Muscle of back (tissue), 11 donors: ENCODE data around the gene DOCK7. TPM values are rescaled to one million over a fixed set of nuclear protein-coding genes. Genes with fewer than 3 reads are reported as not detected.
A peak's percentile ranks its signal among the peaks of the same experiment; 100 is the strongest.
"Not testable (repeated sequence)": the region's sequence is repeated elsewhere in the genome, so short reads cannot be mapped to it uniquely, and the experiment has no call there.

ENCODE experiments used
- DNase-seq, 3 donors: peaks; one replicate each; pipeline versions ENCODE4 v3.0.0 to v3.0.0-alpha.2; 2013
- polyA plus RNA-seq, 10 donors: library from polyadenylated mRNA; unstranded; fragments of 120-200 nt; gene quantifications; one replicate each; pipeline ENCODE4 v1.2.1, GENCODE V29; 2013; ENCODE audit not compliant: insufficient read length in 10 of 10

Gene DOCK7
- polyA plus RNA-seq, 10 donors = 29.3 to 39.5 (median 35.3) TPM

GRCh38 chr1:62706985-62707743, 19.0 kb upstream of the DOCK7 start:
- DNase-seq = no peak

- DNase-seq = not testable (repeated sequence)
Observed at GRCh38 chr1:62698161-62698560, 10.0 kb upstream of the DOCK7 start.

DNA sequence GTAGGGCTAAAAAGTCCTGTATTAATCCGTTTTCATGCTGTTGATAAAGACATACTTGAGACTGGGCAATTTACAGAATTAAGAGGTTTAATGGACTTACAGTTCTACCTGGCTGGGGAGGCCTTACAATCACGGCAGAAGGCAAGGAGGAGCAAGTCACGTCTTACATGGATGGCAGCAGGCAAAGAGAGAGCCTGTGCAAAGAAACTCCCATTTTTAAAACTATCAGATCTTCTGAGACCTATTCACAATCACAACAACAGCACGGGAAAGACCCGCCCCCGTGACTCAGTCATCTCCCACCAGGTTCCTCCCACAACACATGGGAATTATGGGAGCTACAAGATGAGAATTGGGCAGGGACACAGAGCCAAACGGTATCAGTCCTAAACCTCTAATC, 6.3 kb upstream of the DOCK7 start:
- not testable (repeated sequence) for DNase-seq

DNA sequence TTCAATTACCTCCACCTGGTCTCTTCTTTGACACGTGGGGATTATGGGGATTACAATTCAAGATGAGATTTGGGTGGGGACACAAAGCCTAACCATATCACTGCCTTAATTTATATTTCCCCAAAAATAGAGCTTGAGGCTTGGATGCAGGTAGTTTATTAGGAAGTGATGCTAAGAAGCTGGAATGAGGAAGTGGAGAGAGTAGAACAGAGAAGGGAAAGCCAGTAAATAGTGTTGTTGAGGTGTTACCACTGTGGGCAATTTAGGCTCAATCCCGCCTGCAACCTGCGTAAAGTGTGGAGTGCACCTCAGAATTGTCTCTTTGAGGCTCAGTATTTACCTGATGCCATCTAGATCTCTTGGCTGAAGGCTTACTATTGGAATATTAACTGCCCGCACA, 4.9 kb upstream of the DOCK7 start:
- no peak for DNase-seq

DNA sequence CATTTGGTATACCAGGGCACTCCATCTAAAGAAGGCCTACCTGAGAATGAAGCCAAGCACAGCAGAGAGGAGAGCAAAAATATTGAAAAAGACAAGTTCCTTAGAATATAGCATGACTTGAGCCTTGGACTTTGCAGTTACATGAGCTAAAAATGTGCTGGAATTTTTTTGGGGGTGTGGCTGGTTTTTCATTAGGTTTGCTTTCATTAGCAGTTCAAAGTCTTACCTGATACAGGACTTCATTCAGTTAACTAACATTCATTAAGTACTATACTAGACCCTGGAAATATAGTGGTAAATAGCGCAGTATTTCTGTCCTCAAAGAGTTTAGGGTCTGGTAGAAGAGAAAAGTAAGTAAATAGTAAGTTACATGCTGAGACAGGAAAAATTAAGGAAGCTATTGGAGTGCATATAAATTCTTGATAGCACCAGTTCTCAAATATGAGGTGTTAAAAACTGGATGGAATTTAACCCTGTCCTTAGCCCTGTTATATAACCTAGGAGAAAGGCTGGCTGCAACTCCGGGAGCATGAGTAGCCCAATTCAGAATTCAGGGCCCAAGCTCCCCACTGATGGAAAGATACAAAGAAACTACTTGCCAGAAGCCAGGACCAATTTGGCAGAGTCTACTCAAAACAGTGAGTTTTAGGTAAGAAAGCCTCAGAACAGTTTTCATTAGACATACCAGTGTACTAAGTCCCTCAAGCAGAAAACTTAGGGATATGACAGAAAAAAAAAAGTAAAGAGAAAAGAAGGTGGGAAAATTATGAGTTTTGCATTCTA, 3.1 kb upstream of the DOCK7 start:
- DNase-seq = no peak

DNA sequence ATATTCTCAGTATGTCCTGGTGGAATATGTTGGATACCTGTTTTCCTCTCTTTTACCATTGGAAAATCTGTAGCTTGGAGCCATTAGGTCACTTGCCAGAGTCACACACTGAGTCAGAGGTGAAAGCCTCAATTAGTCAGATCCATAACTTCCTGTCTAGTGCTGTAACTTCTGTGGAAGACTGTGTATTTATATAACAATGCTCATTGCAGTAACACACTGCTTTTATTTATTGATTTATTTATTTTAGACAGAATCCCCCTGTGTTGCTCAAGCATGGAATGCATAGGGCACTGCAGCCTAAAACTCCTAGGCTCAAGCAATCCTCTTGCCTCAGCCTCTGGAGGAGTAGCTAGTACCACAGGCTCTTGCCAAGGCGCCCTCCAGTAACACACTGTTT, 1.3 kb upstream of the DOCK7 start:
- peak in 2 of 3 donors; percentile 22 to 24 for DNase-seq

- no peak for DNase-seq
Observed at GRCh38 chr1:62688687-62689085, 500 bp upstream of the DOCK7 start.

- peak; percentile 30 to 90 (median 58) for DNase-seq
Observed at GRCh38 chr1:62687421-62687902, 724 bp downstream of the DOCK7 start.

GRCh38 chr1:62686822-62687221, 1.4 kb downstream of the DOCK7 start:
- DNase-seq = no peak

DNA sequence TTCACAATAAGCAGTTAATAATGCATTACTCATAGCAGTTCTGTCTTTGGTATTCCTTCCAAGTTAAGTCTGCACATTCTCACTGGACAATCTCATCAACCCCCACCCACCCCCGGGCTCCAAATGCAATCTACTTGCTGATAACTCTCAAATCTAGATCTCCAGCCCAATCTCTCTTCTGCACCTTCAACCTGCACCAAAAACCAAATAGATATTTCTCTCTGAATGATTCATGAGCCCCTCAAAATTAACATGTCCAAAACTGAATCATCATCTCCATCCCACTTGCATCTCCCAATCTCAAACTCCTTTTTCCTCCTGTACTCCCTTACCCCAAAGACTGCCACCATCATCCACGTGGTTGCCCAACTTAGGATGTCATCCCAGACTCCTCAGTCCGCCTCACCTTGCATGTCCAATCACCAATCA, 2.7 kb downstream of the DOCK7 start:
- no peak for DNase-seq

GRCh38 chr1:62682531-62682930, 5.7 kb downstream of the DOCK7 start:
- DNase-seq = no peak

GRCh38 chr1:62680992-62681391, 7.2 kb downstream of the DOCK7 start:
- DNase-seq = not testable (repeated sequence)

DNA sequence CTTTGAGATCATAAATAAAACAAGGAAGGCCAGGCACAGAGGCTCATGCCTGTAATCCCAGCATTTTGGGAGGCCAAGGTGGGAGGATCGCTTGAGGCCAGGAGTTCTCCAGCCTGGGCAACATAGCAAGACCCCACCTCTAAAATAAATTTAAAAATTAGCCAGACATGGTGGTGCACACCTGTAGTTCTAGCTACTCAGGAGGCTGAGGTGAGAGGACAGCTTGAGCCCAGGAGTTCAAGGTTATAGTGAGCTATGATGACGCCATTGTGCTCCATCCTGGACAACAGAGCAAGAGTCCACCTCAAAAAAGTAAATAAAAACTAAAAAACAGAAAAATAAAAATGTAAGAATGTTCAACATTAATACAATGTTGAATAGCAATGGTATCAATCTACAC, 10.4 kb downstream of the DOCK7 start:
- DNase-seq = not testable (repeated sequence)

GRCh38 chr1:62676611-62677356, 11.4 kb downstream of the DOCK7 start:
- peak in 2 of 3 donors; percentile 23 to 81 for DNase-seq

GRCh38 chr1:62673629-62674028, 14.6 kb downstream of the DOCK7 start:
- no peak for DNase-seq

DNA sequence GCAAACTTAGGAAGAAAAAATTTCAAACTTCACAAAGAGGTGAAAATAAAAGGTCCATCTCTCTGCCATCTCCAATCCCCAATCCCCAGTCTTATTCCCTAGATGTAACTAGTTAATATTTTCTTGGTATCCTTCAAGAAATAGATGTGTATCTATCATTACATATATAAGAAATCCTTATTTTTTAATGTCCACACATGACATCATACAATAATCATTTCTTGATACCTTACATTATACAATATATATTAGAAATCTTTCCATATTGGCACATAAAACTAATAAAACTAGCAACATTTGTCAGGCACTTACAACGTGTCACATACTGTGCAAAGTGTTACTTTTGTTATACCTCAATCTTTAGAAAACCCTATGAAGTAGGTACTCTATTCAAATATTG, 16.2 kb downstream of the DOCK7 start:
- DNase-seq = no peak

- DNase-seq = peak; percentile 33 to 56 (median 52)
Observed at GRCh38 chr1:62654744-62655143, 33.4 kb downstream of the DOCK7 start.

DNA sequence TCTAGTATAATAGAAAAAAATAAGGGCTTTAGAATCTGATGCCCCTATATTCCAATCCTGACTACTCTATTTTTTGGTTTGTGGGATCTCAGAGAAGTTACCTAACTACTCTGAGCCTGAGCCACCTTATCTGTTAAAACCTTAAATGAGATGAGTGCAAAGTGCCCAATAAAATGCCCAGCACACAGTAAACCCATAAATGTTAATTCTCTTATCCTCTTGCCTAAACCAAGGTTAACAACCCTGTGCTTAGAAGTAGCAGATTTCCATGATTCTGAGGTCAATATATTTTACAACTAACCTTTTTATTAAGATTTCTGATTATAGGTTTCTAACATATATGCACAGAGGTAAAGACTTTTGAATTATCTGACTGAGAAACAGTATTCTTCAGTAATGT, 35.8 kb downstream of the DOCK7 start:
- no peak for DNase-seq

- no peak for DNase-seq
Observed at GRCh38 chr1:62643283-62643682, 44.9 kb downstream of the DOCK7 start.

- DNase-seq = no peak
Observed at GRCh38 chr1:62637392-62638105, 50.6 kb downstream of the DOCK7 start.

GRCh38 chr1:62628506-62628905, 59.7 kb downstream of the DOCK7 start:
- DNase-seq = no peak

- no peak for DNase-seq
Observed at GRCh38 chr1:62625415-62625814, 62.8 kb downstream of the DOCK7 start.
